ENCODE measurements around the gene DPP10.

GRCh38 chr2:115299199-115299598 lies 856.8 kb downstream of the DPP10 start:
- TF ChIP-seq CTBP1 (IDR thresholded peaks at IDR 0.05; ENCODE audit: borderline replicate concordance) (no peak), NFRKB (IDR thresholded peaks at IDR 0.05) (no peak), PKNOX1 (IDR thresholded peaks at IDR 0.05) (no peak), FOXA1 (IDR thresholded peaks at IDR 0.05) (no peak), SP1 (IDR thresholded peaks at IDR 0.05) (no peak), ELF4 (IDR thresholded peaks at IDR 0.05) (no peak), SUZ12 (IDR thresholded peaks at IDR 0.05) (no peak), LEF1 (IDR thresholded peaks at IDR 0.05; ENCODE audit: borderline replicate concordance) (no peak), BHLHE40 (IDR thresholded peaks at IDR 0.05; ENCODE audit: borderline replicate concordance) (no peak), FOXM1 (IDR thresholded peaks at IDR 0.05; ENCODE audit: borderline replicate concordance) (no peak), HDGF (IDR thresholded peaks at IDR 0.05; ENCODE audit: borderline replicate concordance) (no peak), FOXK2 (IDR thresholded peaks at IDR 0.05) (no peak), ARNT (IDR thresholded peaks at IDR 0.05) (no peak), ZNF384 (IDR thresholded peaks at IDR 0.05) (no peak)
